Stimulated activated CD8-positive, alpha-beta memory T cell treated with anti-CD3 and anti-CD28 coated beads, Interleukin-4, amount 100 ng/mL, for 24 hours (primary cell): ENCODE results near the gene ACACA.
"Not testable (repeated sequence)": the region's sequence is repeated elsewhere in the genome, so short reads cannot be mapped to it uniquely, and the experiment has no call there.

Source experiments
- DNase-seq: peaks from one replicate; pipeline ENCODE4 v3.0.0-alpha.2; 2020; ENCODE audit warnings: low read depth

ACACA gene

DNA sequence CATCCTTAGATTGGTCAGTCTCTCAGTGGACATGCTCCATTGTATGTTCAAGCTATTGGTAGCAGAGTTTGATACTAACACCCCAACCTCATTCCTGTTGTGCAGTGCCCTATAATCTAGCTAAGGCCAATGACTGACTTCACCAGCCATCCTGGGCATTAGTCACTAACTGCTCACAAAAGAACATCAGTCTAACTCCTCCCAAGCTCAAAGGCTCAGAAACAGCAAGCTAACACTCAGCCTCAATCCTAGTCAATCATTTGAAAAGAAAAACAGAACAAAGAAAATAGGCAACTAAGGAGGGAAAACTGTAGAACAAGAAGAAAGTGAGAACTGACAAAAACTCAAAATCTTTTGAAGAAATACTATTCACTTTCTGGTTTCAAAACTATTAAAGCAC lies 229.9 kb downstream of the ACACA start:
- DNase-seq = no peak

DNA sequence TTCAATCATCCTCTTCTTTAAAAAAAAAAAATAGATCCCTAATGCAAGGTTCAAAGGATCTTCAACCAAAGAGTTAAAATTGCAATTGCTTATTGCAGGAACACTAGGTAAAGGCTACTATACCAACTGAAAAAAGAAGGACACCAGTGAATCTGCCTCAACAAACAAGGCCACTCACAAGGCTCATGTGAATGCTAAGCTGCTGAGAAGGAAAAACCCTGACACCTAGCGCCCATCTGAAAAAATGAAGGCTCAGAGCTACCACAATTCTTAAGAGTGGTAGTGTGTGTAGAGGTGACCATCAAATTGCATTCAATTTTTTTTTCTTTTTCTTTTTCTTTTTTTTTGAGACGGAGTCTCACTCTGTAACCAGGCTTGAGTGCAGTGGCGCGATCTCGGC lies 232.4 kb downstream of the ACACA start:
- no peak for DNase-seq

DNA sequence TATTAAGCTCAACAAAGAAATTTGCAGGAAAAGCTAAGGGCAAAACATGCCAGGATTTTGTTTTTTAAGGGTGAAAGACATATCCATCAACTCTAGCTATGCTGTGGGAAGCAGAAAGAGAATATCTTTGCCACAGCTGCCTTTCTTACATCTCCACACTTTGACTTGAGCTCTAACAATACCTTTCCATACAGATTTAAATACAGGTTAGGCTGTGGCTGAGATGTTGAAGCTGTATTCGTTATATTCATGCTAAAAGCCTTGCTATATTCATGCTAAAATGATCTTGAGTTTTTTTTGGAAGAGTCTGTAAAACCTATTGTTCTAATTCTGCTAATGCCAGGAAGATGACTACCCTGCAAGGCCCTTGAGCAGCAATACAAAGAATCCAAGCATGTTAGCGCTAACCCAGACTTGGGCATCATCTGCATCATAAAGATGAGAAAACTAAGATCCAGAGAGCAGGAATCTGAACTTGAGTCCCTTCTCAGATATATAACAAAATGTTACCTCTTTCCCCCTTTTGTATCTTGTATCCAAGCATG lies 235.7 kb downstream of the ACACA start:
- DNase-seq = no peak

DNA sequence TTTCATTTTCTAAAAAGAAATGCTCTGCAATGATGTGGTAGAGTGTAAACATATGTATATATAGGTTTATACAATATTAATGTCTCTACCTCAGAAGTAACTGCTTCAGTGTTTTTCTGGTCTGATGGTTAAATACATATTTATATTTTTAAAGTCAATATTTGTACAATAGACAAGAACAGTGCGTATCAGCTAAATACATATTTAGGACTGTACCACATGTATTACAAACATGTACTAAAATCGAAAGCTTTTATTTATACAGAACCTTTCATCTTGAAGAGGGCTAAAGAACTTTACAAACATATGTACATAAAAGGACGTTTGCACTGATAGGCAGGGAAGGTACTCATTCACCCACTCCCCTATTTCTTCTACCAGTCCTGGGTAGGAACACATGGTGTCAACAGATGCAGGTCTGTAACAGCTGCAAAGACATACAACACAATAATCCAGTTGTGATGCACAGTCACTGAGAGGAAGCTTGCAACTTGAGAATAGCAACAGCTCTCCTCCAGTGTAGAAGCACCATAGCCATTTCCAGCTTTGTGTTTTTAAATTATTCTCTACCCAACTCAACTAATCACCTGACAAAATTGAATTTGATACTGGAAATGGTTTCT lies 237.8 kb downstream of the ACACA start:
- DNase-seq = no peak

DNA sequence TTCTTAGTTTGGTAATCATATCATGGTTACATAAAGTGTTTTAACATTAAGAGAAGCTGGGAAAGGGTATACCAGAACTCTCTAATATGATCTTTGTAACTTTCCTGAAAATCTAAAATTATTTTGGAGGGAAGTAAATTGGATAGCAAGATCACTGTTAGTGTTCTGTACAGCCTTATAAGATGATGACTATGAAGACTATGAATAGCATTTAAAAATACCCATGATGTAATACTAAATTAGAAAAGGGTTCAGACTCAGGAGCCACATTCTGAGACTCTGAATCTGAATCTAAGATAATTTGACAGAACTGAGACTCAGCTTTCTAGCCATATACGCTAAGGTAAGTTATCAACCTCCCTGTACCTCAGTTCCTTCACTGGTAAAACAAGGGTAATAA lies 238.9 kb downstream of the ACACA start:
- no peak for DNase-seq

DNA sequence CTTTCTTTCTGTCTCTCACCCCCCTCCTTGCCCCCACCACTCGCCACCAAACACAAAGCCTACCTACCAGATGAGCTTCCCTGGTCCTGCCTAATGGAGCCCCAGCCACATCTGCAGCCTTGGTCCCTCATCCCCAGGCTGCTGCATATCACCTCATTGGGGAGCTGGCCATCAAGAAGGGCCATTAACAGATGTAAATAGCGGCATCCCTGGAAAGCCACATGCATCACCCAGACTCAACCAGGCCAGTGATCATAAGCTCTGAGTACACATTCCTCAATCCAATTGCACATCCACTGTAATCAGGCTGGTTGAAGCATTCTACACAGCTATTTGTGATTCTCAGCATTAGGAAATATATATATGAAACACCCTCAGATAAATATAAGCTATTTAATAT lies 242.6 kb downstream of the ACACA start:
- no peak for DNase-seq

DNA sequence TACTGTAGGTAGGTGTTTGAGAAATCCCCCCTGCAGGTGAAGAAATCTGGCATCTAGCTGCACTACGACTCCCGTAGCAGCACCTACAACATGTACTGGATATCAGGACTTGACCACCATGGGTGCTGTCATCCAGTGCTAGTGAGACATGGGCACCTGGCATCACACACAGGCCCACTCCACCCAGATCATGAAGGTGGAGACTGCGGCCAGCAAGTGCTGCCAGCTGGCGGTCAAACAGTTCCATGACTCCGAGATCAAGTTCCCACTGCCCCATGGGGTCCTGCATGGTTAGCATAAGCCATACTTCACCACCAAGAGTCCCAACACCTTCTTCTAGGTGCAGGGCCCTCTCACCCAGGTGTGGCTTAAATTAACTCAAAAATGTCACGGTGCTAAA lies 243.8 kb downstream of the ACACA start:
- no peak for DNase-seq

DNA sequence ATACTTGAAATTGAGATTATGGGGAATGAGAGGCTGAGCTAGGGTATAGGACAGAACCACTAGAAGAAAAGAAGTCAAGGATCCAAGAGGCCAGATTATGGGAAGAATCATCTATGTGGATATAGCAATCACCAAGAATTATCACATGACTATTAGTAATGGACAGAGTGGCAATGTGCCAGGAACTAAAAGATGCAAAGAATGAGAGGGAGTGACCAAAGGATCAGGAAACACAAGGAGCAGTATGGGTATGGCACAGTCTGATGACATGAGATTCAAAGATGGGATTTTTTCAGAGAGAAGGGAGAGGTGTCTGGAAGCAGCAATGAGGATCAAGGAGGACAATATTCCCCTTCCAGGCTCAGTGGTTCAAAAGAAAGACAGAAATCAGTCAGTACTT lies 245.7 kb downstream of the ACACA start:
- DNase-seq = no peak

DNA sequence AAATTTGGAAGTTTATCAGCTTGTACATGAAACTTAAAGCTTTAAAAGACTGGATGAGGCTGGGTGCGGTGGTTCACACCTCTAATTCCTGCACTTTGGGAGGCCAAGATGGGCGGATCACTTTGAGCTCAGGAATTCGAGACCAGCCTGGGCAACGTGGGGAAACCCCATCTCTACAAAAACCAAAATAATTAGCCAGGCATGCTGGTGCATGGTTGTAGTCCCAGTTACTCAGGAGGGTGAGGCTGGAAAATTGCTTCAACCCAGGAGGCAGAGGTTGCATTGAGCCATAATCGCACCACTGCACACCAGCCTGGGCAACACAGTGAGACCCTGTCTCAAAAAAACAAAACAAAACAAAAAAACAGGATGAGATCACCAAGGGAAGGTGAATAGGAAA lies 248.3 kb downstream of the ACACA start:
- no peak for DNase-seq

DNA sequence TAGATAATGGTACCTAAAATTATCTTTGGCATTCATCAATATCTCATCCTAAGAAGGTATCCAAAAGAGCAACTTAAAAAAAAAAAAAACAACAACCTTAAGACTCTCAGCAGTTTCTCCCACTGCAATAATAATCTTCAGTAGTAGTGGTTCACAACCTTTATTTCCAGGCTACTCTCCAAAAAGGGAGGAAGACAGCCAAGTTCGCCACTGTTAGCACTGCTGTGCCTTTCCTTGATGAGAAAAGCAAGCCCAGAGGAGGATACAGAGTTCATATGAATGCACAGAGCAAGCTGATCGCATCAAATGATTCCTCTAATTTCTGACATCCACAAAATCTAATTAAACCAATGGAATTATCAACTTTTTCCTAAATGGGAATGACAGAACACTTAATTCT lies 258.5 kb downstream of the ACACA start:
- no peak for DNase-seq

DNA sequence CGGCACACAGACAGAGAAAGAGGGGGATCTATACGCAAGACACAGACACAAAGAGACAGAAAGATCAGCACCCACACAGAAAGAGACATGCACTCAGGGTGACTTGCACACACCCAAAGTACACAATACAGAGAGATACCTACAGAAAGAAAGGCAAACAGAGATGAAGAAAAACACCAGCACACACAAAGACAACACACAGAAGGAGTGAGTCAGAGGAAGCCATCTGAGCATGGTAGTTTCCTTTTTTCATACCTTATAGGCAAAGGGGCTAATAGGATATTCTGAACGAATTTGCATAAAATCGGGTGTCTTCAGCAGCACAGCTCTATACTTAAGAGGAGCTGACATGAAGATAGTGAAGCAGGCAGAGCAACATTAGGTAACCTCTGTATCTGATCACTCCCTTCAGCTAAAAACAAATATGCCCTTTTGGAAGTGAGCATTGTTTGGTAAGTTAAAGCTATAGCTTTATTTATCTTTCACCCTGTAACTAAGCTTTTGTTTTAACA lies 259.3 kb downstream of the ACACA start:
- no peak for DNase-seq

DNA sequence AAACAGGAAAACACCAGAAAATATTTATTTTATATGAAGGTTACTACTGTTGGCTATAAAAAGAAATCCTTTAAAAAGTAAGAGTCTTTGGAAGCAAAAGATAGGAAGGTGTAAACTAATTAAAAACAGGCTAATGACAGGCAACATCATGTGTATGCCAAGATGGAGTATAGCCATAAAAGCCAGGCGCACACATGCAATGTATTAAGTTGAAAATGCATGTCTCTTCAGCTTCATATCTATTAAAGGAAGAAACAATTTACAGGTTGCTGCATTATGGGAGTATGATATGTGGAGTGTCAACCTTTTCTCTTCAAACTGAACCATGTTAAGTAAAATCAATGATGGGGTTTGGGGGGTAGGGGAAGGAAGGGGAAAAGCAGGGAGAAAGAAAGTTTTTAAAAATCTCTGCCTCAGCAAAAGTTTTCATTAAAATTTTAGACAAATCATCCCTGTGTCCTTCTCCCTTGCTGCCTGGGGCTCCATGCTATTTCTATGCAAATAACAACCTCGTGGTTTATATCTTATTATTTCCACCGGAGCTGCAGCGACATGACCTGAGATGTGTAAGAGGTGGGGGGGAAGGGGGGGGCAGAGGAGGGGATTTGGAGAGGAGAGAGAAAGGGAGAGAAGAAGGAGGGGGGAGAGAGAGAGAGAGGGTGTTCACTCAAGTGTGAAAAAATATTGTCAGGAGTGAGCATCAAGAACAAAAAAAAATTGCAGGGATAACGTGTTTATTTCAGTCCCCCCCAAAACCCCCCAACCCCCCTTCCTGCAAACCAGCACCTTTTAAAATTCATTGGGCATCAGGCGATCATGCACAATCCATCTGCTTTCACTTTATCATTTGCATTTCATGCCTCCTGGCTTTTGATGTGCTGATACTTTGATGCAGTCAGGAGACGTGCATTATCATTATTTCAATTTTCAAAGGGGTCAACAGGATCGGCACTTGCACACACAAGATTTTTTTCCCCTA lies 260.3 kb downstream of the ACACA start:
- DNase-seq = no peak

DNA sequence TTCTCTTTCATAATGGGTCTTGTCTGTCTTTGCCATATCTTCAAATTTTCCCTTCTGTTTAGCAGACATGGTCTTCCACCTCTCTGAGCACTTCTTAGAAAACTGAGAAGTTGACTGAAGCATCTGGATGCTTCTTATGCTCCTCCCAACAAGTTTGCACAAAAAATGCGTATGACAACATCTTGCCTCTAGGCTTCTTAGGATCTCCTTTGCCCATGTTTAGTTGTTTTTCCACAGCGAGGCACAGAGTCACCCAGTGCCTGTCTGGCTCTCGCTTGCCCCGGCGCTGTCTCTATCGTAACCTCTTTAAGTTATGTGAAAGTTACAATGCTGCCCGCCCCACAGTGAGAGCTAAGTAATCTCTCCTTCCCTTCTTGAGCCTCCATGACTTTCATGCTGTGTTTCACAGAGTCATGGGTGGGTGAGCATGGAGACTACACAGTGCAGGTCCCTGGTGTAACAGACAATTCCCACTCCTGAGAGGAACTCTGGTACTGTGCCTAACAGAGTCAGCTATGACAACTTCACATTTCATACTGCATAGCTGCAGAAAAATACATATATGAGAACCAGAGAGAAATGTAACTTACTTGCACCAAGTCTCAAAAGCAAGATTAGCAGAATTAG lies 262.4 kb downstream of the ACACA start:
- no peak for DNase-seq

DNA sequence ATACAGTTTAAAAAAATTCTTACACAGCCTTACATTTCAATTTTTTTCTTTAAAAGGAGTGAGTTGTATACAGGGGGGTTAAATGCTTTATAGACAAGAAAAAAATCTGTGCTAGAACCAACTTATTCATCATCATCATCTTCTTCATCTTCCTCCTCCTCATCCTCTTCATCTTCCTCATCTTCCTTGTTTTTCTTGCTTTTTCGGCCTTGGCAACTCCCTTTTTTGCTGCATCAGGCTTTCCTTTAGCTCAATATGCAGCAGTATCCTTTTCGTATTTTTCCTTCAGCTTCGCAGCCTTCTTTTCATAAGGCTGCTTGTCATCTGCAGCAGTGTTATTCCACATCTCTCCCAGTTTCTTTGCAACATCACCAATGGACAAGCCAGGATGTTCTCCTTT lies 263.1 kb downstream of the ACACA start:
- not testable (repeated sequence) for DNase-seq

DNA sequence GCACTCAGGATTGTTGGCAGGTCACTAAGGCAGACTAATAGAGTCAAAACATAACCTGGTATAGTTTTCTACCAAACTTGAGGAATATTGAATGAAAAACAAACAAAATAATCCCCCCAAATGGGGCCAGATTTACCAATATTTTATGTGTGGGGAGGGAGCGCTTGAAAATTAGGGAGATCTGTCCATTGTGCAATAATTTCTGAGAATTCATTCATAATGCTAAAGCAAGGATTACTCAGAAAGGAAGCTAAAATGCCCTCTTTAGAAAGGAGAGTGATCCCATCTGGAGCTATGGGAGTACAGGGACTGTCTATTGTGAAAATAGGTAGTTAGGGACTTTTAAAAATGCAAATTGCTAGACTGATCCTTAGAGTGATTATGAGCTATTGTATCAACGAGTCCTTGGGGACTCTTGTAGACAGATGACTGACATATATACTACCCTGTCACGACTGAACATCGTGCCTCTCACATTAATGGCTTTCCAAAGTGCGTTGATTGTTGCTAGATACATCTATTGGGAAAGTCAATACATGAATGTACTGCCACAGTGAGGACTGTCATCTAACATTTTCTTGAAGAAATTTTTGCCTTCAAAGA lies 264.2 kb downstream of the ACACA start:
- DNase-seq = no peak

DNA sequence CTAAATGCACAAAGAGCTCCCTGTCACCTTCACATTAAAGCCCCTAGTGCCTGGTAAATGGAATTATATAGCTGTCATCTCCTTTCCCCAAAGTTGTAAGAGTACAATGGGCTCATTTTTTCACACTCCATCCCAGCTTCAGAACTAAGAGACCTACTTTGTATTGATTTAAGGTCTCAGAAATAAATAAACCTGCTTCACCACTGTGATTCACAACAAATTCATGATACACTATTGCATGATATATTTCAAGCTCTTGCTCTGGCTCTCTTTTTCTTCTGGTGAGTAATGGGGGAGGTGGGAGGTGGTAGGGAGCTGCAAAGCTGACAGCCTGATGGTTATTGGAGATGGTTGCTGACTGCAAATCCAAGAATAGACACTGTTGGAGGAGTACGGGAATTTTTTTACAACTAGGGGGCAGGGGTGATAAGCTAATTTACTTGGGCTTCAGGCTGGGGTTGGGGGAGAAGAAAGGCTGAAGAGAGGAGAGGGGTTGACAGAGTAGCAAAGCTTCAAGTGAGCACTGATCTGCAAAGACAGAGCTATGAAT lies 268.0 kb downstream of the ACACA start:
- no peak for DNase-seq

DNA sequence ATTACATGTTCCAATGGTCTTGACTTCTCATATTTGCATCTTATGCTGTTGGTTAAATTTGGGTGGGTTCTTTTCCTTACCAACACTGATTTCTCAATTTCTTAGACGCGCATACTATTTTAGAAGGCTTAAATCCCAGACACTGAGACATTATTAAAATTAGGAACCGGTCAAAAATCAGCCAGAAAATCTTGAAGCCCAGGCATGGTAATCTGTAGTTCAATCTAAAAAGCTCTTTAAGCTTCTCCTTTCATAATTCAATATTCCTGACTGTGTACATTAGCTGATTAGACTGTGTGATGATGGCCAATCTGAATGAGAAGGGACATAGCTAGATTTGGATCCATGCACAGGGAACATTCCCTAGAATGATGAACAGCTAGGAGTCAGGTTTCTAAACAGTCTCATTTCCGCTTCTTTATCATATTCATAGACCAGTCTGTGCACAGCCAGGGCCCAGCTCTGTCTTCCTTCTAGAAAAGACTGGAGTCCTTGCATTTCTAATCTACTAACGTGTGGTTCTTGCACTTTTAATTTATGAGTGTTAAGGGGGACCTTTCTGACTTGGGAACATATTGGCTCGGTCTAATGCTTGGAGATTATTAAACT lies 268.6 kb downstream of the ACACA start:
- DNase-seq = no peak

DNA sequence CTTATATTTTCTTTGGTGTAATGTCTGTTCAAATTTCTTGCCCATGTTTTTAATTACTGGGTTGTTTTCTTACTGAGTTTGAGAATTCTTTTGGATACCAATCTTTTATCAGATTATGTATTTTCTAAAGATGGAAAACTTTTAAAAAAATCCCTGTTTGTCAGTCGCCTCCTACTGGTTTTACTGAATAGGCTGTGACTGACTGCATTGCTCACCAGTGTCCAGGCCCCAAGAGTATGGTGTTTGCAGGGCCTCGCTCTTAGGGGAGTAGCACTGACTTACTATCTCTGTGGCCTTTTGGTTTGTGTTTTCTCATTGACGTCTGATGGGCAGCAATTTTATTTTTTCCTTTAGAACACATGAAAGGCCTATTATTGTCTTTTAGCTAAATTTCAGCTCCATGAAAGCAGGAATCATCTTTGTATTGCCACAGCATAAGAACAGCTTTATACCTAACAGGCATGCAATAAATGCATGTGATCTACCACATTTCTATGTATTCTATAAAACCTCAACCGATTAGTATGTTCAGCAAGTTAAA lies 269.5 kb downstream of the ACACA start:
- no peak for DNase-seq

DNA sequence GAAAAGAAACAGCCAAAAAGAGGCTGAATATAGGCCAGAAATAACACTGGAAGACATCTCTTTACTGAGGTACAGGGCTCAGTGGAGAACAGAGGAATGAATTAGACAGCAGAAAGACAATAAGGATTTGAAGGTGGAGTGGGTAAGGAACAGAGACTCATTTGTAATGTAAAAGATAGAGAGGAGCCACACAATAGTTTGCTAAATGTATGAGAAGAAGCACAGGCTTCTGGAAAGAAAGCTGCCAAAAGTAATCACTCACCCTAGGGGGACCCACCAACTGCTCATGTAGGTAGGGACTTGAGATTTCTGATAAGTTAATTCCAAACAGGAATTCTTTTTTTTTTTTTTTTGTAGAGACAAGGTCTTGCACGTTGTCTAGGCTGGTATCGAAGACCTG lies 271.1 kb downstream of the ACACA start:
- DNase-seq = no peak

DNA sequence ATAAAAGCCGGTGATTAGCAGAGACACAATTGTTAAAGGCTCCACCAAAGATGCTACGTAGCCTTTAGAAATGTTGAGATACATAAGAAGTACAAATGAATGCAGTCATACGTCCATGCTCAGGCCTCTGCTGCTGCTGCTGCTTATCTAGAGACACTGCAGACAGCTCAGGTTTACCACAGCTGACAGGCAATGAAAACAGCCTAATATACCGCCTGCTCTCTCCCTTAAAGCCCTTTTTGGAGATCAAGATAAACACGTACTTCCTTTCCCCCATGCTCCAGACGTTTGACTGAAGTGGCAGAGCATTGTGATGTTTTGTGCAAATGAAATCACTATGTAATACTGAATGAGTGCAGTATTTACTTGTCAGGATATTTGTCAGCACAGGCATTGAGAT lies 272.6 kb downstream of the ACACA start:
- DNase-seq = no peak

DNA sequence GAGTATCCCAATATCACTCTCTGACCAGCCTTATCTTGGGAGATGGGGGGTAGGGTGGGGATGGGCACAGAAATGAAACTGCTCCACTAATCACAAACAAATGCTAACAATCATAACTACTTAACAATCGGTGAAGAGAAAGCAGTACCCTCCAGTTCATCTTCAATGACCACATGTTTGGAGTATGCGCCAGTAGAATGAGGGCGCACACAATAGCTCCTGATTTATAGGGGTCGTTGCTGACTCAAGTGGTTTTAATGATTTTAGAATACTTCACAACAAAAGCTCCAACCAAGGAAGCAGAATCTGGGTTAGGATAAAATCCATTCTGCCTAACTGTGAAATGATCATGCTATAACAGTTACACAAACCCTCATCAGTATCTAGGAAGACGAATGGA lies 273.5 kb downstream of the ACACA start:
- no peak for DNase-seq
